Measurements from ENCODE around the gene SENP6. TPM values are rescaled to one million over a fixed set of nuclear protein-coding genes. Genes with fewer than 3 reads are reported as not detected.
"Not testable (repeated sequence)": the region's sequence is repeated elsewhere in the genome, so short reads cannot be mapped to it uniquely, and the experiment has no call there.

The SENP6 gene
- polyA plus RNA-seq, 4 donors = 122 to 165 (median 146) TPM

- no peak for DNase-seq (ENCODE audit: low read depth in 4 of 4, low spot score in 3 of 4)
Observed at GRCh38 chr6:75642311-75642710, 40.6 kb downstream of the SENP6 start.

GRCh38 chr6:75643173-75643572 is 41.5 kb downstream of the SENP6 start:
- DNase-seq (ENCODE audit: low read depth in 4 of 4, low spot score in 3 of 4) = no peak

GRCh38 chr6:75656479-75656878 is 54.8 kb downstream of the SENP6 start:
- DNase-seq (ENCODE audit: low read depth in 4 of 4, low spot score in 3 of 4) = no peak

GRCh38 chr6:75657327-75657726 is 55.6 kb downstream of the SENP6 start:
- DNase-seq (ENCODE audit: low read depth in 4 of 4, low spot score in 3 of 4) = no peak

DNA sequence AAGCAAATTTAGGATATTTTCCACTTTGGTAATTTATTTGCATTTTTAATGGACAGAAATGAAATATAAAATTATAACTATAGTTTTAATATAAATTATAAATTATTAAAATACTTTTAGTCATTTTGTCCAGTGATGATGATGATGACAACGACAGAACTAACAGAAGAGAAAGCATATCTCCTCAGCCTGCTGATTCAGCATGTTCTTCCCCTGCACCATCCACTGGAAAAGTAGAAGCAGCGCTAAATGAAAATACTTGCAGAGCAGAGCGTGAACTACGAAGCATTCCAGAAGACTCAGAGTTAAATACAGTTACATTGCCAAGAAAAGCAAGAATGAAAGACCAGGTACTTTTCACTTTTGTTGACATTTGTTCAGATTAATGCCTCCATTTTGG is 64.9 kb downstream of the SENP6 start:
- DNase-seq (ENCODE audit: low read depth in 4 of 4, low spot score in 3 of 4) = no peak

- DNase-seq (ENCODE audit: low read depth in 4 of 4, low spot score in 3 of 4) = no peak
Observed at GRCh38 chr6:75673884-75674283, 72.2 kb downstream of the SENP6 start.

DNA sequence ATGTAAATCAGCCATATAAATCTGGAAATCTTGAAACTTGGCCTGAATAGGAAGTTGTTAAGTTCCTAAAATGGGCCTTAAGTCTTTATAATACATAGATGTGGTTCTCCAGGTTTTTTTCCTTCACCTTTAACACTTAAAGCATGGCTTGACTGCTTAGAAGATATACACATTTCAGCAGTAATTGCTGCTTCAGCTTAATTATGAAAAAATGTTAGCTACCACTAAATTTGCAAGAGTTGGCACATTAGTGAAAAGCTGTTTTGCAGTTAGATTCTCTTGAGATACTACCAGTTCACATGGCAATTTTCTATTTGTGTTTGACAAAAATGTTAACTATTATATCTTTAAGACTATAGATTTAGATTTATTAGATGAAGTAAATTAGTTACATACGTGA is 74.7 kb downstream of the SENP6 start:
- DNase-seq (ENCODE audit: low read depth in 4 of 4, low spot score in 3 of 4) = no peak

GRCh38 chr6:75682548-75682947 is 80.9 kb downstream of the SENP6 start:
- DNase-seq (ENCODE audit: low read depth in 4 of 4, low spot score in 3 of 4) = not testable (repeated sequence)

- not testable (repeated sequence) for DNase-seq (ENCODE audit: low read depth in 4 of 4, low spot score in 3 of 4)
Observed at GRCh38 chr6:75683005-75683404, 81.3 kb downstream of the SENP6 start.

- DNase-seq (ENCODE audit: low read depth in 4 of 4, low spot score in 3 of 4) = not testable (repeated sequence)
Observed at GRCh38 chr6:75687535-75687934, 85.9 kb downstream of the SENP6 start.

- DNase-seq (ENCODE audit: low read depth in 4 of 4, low spot score in 3 of 4) = not testable (repeated sequence)
Observed at GRCh38 chr6:75687937-75688336, 86.3 kb downstream of the SENP6 start.

- no peak for DNase-seq (ENCODE audit: low read depth in 4 of 4, low spot score in 3 of 4)
Observed at GRCh38 chr6:75689576-75689975, 87.9 kb downstream of the SENP6 start.

GRCh38 chr6:75691012-75691411 is 89.3 kb downstream of the SENP6 start:
- DNase-seq (ENCODE audit: low read depth in 4 of 4, low spot score in 3 of 4) = no peak

DNA sequence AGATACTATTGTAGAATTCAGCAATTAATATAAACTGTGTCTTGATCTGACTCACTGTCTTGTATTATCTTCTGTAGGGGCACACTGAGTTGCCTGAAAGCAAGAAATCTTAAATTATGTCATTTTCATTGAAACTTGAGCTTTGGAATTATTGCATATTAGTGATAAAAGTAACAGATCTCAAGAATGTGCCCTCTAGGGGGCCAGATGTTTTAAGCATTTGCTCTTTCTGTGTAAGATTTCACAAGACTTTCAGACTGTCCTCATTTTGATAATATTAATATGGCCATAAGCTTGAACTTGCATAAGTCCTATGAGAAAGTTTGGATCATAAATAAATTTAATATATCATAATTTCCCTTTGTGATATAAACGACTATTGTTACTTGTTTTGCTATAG is 91.9 kb downstream of the SENP6 start:
- no peak for DNase-seq (ENCODE audit: low read depth in 4 of 4, low spot score in 3 of 4)

GRCh38 chr6:75694406-75694805 is 92.7 kb downstream of the SENP6 start:
- no peak for DNase-seq (ENCODE audit: low read depth in 4 of 4, low spot score in 3 of 4)

- DNase-seq (ENCODE audit: low read depth in 4 of 4, low spot score in 3 of 4) = not testable (repeated sequence)
Observed at GRCh38 chr6:75708334-75708733, 106.7 kb downstream of the SENP6 start.

GRCh38 chr6:75711173-75711572 is 109.5 kb downstream of the SENP6 start:
- DNase-seq (ENCODE audit: low read depth in 4 of 4, low spot score in 3 of 4) = no peak

DNA sequence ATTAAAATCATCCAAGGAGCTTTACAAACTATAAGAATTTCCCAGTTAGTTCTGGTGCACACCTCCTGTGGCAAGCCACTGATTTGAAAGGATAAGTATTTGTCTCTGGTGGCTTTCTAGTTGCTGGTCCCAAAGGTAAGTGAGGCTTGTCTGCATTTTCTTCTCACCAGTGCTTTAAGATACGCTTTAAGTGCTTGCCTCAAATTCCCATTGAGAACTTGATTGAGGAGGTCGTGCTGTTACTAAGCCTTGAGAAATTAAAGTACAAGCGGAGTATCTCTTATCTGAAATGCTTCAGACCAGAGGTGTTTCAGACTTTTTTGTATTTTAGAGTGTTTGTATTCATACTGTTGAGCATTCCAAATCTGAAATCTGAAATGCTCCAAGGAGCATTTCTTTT is 117.5 kb downstream of the SENP6 start:
- DNase-seq (ENCODE audit: low read depth in 4 of 4, low spot score in 3 of 4) = no peak

GRCh38 chr6:75723382-75723781 is 121.7 kb downstream of the SENP6 start:
- DNase-seq (ENCODE audit: low read depth in 4 of 4, low spot score in 3 of 4) = no peak

DNA sequence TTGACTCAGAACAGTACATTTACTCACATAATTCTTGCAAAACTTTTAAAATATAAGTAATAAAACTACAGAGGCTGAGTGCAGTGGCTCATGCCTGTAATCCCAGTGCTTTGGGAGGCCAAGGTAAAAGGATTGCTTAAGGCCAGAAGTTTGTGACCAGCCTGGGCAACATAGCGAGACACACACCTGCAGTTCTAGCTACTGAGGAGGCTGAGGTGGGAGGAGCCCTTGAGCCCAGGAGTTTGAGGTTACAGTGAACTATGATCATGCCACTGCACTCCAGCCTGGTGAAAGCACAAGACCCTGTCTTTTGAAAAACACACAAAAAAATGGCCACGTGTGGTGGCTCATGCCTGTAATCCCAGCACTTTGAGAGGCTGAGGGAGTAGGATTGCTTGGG is 125.5 kb downstream of the SENP6 start:
- DNase-seq (ENCODE audit: low read depth in 4 of 4, low spot score in 3 of 4) = no peak

- DNase-seq (ENCODE audit: low read depth in 4 of 4, low spot score in 3 of 4) = not testable (repeated sequence)
Observed at GRCh38 chr6:75731029-75731428, 129.3 kb downstream of the SENP6 start.

GRCh38 chr6:75735491-75736186 is 134.0 kb downstream of the SENP6 start:
- no peak for DNase-seq (ENCODE audit: low read depth in 4 of 4, low spot score in 3 of 4)

- no peak for DNase-seq (ENCODE audit: low read depth in 4 of 4, low spot score in 3 of 4)
Observed at GRCh38 chr6:75743971-75744370, 142.3 kb downstream of the SENP6 start.

All from left renal pelvis (tissue), 4 donors.